MCF 10A (cell line): ENCODE measurements around the gene ADCY5. TPM values are rescaled to one million over a fixed set of nuclear protein-coding genes. Genes with fewer than 3 reads are reported as not detected.

Experiments
- BruUV-seq: library from RNA; stranded (reverse); fragments of 400-500 nt; replicated peaks from 2 replicates; lab custom pipeline; 2021; lab: Mats Ljungman, UMichigan
- CTCF ChIA-PET: fragments of 300-600 bp; sonication (Branson Sonifier 250); formaldehyde crosslinking; extraction: SDS; loops from one replicate; lab custom pipeline; 2021; ENCODE audit warnings: antibody characterized with exemption, inconsistent platforms; lab: Yijun Ruan, JAX
- POLR2A ChIA-PET: fragments of 300-600, 350-650 bp; sonication (Branson Sonifier 250); formaldehyde crosslinking; extraction: SDS; loops from one replicate; lab custom pipeline; 2020; ENCODE audit warnings: antibody characterized with exemption, inconsistent platforms; lab: Yijun Ruan, JAX
- DNase-seq: peaks from one replicate; pipeline ENCODE4 v3.0.0-alpha.2; 2018; ENCODE audit not compliant: unreplicated experiment
- H3K27ac Mint-ChIP-seq: one replicate; pipeline ENCODE4 v1.8.0; 2022; ENCODE audit warnings: mild to moderate bottlenecking, low read depth, mixed read lengths; ENCODE audit not compliant: unreplicated experiment
- H3K27me3 Mint-ChIP-seq: one replicate; pipeline ENCODE4 v1.8.0; 2022; ENCODE audit warnings: mixed read lengths; ENCODE audit not compliant: insufficient read depth, unreplicated experiment
- H3K36me3 Mint-ChIP-seq: one replicate; pipeline ENCODE4 v1.8.0; 2022; ENCODE audit warnings: mild to moderate bottlenecking, moderate library complexity, mixed read lengths; ENCODE audit not compliant: insufficient read depth, unreplicated experiment
- H3K4me1 Mint-ChIP-seq: one replicate; pipeline ENCODE4 v1.8.0; 2022; ENCODE audit warnings: mixed read lengths; ENCODE audit not compliant: insufficient read depth, unreplicated experiment
- H3K4me3 Mint-ChIP-seq: one replicate; pipeline ENCODE4 v1.8.0; 2022; ENCODE audit warnings: mild to moderate bottlenecking, moderate library complexity, mixed read lengths; ENCODE audit not compliant: unreplicated experiment
- H3K9me3 Mint-ChIP-seq: one replicate; pipeline ENCODE4 v1.8.0; 2022; ENCODE audit warnings: mixed read lengths; ENCODE audit not compliant: unreplicated experiment
- CTCF ChIP-seq: fragments of 200-600 bp; IDR thresholded peaks from one replicate; pipeline ENCODE4 v1.8.0; 2022; ENCODE audit warnings: antibody characterized with exemption, mild to moderate bottlenecking; ENCODE audit not compliant: unreplicated experiment
- intact Hi-C: fragments of 100-400 bp; cut with micrococcal nuclease; formaldehyde crosslinking; loops from 2 replicates; pipeline ENCODE4 v1.14.1; 2022
- total RNA-seq: library from RNA; stranded (reverse); gene quantifications from 2 replicates; pipeline ENCODE4 v1.2.3, GENCODE V29; 2022

Gene ADCY5
- total RNA-seq, 1 experiment from 2014 or later = not detected

- intact Hi-C loops = no loop called here
- DNase-seq = no peak
- H3K36me3 Mint-ChIP-seq = no peaks in the 10 kb centered on the region
- no peaks in the 10 kb centered on the region for H3K4me1 Mint-ChIP-seq
- H3K4me3 Mint-ChIP-seq = no peak overlapping the region
- TF ChIP-seq CTCF = no peak
- peaks cover 8% of the 10 kb centered on the region for H3K27me3 Mint-ChIP-seq
- BruUV-seq = no TSS peak
- CTCF ChIA-PET = interaction anchor here (0.6 to 0.7 kb wide), 4 partner anchors 84 to 362 kb away, joined by 3 to 4 read pairs (median 4); no protein-coding TSS in a partner anchor
- POLR2A ChIA-PET = interaction anchor here (0.5 kb wide), 1 partner anchor 133 kb away, joined by 3 read pairs; no protein-coding TSS in a partner anchor
- no peak overlapping the region for H3K27ac Mint-ChIP-seq
- no peaks in the 10 kb centered on the region for H3K9me3 Mint-ChIP-seq
Measured at GRCh38 chr3:123371426-123371825, 77.5 kb downstream of the ADCY5 start.

- intact Hi-C loops = no loop called here
- POLR2A ChIA-PET = no interaction called here
- CTCF ChIA-PET = interaction anchor here (0.6 kb wide), 1 partner anchor 282 kb away, joined by 3 read pairs; no protein-coding TSS in a partner anchor
- no peak overlapping the region for H3K27ac Mint-ChIP-seq
- H3K27me3 Mint-ChIP-seq = peaks cover 8% of the 10 kb centered on the region
- TF ChIP-seq CTCF = no peak
- no peaks in the 10 kb centered on the region for H3K36me3 Mint-ChIP-seq
- no peak for DNase-seq
- no peaks in the 10 kb centered on the region for H3K4me1 Mint-ChIP-seq
- no peaks in the 10 kb centered on the region for H3K9me3 Mint-ChIP-seq
- no TSS peak for BruUV-seq
- H3K4me3 Mint-ChIP-seq = no peak overlapping the region
Measured at GRCh38 chr3:123370819-123371218, 78.1 kb downstream of the ADCY5 start.

GRCh38 chr3:123369085-123369484, 79.8 kb downstream of the ADCY5 start:
- no peaks in the 10 kb centered on the region for H3K9me3 Mint-ChIP-seq
- ChIA-PET POLR2A (no interaction called here), CTCF (no interaction called here)
- H3K36me3 Mint-ChIP-seq = no peaks in the 10 kb centered on the region
- DNase-seq = no peak
- no peak overlapping the region for H3K4me3 Mint-ChIP-seq
- intact Hi-C loops = no loop called here
- no peak overlapping the region for H3K27ac Mint-ChIP-seq
- no peaks in the 10 kb centered on the region for H3K4me1 Mint-ChIP-seq
- BruUV-seq = no TSS peak
- no peak for TF ChIP-seq CTCF
- H3K27me3 Mint-ChIP-seq = peaks cover 25% of the 10 kb centered on the region

- ChIA-PET POLR2A (no interaction called here), CTCF (no interaction called here)
- H3K36me3 Mint-ChIP-seq = no peaks in the 10 kb centered on the region
- no peaks in the 10 kb centered on the region for H3K9me3 Mint-ChIP-seq
- no peak for TF ChIP-seq CTCF
- H3K27me3 Mint-ChIP-seq = peaks cover 30% of the 10 kb centered on the region
- no peak for DNase-seq
- H3K4me1 Mint-ChIP-seq = no peaks in the 10 kb centered on the region
- intact Hi-C loops = no loop called here
- H3K27ac Mint-ChIP-seq = no peak overlapping the region
- no TSS peak for BruUV-seq
- no peak overlapping the region for H3K4me3 Mint-ChIP-seq
Measured at GRCh38 chr3:123367467-123368154, 81.3 kb downstream of the ADCY5 start.
